HuH-7.5 (cell line): ENCODE measurements around the gene RASL11B.
A peak's percentile ranks its signal among the peaks of the same experiment; 100 is the strongest.
"Not testable (repeated sequence)": the region's sequence is repeated elsewhere in the genome, so short reads cannot be mapped to it uniquely, and the experiment has no call there.

Source experiments
- DNase-seq: peaks from one replicate; pipeline ENCODE4 v3.0.0; 2011; ENCODE audit warnings: low spot score

Gene RASL11B, protein sequence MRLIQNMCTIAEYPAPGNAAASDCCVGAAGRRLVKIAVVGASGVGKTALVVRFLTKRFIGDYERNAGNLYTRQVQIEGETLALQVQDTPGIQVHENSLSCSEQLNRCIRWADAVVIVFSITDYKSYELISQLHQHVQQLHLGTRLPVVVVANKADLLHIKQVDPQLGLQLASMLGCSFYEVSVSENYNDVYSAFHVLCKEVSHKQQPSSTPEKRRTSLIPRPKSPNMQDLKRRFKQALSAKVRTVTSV

DNA sequence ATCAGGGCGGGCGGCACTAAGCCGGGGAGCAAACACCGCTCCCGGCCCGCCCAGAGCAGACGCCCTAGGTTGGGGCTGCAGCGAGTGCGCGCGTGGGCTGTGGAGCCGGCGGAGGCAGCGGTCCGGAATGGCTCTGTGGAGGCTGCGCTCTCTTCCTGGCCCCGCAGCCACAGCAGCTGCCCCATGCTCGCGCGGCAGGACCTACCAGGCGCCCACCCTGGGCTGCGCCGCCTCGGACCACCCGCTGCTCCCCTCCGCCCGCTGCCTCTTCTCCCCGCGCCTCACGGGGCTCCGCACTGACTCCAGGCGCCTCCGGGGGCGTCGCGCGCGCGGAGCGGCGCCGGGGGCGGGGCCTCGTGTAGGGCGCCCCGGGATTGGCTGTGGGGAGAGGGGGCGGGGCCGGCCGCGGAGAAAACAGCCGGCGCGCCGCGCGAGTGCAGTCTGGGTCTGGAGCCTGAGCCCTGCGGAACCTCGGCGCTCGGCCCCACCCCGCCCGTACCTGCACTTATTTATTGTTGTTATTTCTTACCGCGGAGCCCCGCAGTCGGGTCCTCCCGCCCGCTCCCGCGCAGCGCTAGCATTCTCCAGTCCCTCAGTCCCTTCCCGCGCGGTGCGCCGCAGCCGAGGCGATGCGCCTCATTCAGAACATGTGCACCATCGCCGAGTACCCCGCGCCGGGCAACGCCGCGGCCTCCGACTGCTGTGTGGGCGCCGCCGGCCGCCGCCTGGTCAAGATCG lies at the start of gene RASL11B:
Gene RASL11B (plus strand): TSS at position 439 of the 738 bp plus-strand sequence. CDS start 191 bp downstream, at position 630.
- DNase-seq: peak; percentile 68

DNA sequence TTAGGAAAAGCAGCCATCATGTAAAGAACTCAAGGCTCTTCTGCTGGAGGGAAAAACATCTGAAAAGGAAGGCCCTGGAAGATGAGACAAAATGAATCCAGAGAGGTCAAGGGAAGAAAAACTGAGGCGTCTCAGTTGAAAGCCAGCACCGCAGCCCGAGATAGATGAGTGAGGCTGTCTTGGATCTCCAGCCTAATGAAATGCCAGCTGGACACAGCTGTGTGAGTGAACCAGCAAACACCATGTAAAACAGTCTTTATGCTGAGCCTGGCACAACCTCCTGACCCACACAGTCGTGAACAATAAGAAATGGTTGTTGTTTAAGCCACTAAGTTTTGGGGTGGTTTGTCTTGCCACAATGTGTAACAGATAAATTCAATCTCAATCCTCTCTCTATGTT lies 48.6 kb upstream of the RASL11B start:
- DNase-seq: no peak

DNA sequence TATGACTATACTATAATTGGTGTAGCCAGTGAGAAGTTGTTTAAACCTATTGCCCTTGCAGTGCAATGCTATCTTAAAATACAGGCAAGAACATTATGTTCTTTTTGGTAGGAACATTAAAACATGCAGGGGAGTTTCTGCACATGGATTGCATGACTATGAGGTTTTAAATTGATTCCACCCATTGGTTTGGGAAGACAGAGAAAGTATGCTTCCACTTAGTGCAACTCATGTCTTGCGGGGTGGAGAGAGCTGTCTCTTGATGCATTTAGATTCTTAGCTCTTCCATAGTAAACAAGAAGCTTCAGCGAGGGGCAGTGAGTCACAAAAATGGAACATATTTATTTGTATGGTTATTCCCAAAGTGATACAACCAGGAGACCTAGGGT lies 39.5 kb upstream of the RASL11B start:
- no peak for DNase-seq

DNA sequence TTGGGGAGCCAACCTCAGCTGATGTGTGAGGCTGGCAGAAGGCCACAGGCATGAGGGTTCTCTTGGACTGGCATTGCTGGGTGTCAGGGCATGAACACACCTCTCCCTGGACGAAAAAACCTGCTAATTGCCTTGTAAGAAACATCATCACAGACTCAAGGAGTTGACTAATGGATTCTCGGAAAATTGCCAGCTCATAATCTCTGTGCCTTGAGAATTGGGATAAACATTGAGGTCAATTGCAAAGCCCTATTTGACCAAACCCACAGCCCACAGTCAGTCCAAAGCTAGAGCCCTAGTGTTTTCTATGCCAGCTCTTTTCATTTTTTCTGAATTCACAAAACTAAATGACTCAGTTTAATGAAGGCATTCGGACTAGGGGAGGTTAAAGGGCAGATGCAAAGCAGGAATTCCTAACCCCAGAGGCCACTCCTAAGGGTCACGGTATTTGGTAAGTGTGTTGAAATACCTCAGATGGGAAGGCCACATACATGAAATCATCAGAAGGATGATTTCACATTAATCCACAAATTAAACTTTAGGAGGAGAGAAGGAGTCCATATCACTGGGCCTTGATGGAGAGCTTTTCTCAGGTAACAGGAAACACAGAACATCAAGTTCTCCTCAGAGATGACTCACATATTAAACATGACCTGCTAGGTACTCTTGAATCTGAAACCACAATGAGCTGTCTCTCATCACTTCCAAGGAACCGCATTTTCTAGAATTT lies 39.0 kb upstream of the RASL11B start:
- no peak for DNase-seq

DNA sequence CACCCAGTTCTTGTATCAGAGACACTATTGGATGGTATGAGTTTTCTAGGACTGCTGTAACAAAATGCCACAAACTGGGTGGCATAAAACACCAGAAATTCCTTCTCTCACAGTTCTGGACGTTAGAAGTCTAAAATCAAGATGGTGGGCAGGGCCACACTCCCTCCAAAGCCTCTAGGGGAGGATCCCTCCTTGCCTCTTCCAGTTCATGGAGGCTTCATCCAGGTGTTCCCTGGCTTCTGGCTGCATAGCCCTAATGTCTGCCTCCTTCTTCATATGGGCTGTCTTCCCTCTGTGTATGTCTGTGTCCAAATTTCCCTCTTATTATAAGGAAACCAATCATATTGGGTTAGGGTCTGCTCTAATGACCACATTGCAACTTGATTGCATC lies 38.4 kb upstream of the RASL11B start:
- DNase-seq: no peak

DNA sequence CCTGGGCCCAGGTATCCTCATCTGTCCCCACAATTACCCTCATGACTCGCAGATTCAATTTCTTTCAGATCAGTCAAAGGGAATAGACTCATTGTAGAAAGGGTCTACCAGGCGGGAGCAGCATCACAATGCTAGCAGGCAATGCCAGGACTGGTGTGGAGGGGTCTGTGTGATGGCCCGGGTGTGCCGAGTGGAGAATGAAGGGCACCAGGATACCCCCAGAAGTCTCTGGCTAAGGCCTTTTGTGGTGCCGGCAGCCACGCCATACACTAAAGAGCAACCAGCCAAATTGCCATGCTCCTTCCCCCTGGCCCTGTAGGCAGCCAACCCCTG lies 37.9 kb upstream of the RASL11B start:
- DNase-seq: no peak

DNA sequence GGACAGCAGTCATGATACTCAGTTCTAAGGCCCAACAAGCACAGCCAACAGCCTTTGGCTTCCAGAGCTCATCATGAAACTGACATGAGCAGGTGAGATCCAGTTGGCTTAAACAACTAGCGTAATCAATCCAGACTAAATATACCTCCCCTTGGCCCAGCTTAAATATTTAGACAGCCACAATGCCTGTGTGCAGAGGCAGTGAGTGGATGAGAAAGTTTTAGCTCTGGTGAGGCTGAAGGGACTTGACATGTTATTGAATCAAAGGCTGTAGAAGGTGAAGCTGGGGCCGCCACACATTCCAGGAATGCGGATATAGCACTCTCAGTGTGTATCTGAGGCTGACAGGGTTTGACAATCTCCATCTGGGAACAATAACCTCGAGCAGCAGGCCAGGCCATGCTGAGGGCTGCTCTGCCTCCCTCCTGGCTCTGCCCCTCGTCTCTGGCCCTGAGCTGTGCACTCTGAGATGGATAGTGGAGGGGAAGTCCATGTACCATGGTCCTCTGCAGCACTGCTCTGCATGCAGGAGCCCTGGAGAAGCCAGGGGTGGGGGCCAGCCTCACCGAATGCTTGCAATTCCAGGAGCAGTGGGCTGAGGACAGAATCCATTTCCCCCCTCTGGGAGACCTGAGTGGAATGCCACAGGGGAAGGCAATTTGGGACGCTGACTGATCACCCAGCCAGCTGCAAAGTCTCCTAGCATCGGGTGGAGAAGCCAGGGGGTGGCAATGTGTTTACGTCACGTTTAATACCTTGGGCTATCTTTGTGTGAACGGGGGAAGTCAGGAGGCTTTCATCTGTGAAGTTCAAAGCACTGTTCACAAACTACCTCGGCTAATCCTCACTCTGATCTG lies 37.3 kb upstream of the RASL11B start:
- no peak for DNase-seq

DNA sequence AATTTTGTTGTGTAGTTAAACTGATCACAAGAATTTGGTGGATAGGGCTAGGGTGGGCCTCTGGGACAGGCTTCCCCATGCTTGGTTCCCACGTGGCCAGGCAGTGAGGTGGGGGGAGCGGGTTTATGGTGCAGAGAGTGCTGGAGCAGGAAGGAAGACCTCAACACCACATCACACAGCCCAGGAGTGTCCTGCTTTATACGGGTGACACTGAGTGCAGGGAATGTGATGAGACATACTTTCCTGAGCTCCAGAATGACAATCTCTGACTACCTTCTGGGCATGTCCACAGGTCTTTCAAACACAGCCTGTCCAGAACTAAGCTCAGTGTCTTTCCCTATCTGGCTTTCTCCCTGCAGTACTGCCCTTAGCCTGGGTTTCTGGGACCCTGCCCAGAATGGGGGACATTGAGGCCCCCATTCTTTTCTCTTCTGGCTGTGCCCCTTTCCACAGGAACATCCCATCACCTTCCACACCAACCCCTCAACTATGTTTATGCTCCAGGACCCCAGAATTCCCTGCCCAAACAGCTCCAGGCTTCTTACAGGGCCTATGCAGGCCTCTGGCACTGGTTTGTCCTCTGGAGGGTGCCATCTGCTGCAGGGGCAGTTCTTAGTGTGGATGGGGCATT lies 36.5 kb upstream of the RASL11B start:
- no peak for DNase-seq

DNA sequence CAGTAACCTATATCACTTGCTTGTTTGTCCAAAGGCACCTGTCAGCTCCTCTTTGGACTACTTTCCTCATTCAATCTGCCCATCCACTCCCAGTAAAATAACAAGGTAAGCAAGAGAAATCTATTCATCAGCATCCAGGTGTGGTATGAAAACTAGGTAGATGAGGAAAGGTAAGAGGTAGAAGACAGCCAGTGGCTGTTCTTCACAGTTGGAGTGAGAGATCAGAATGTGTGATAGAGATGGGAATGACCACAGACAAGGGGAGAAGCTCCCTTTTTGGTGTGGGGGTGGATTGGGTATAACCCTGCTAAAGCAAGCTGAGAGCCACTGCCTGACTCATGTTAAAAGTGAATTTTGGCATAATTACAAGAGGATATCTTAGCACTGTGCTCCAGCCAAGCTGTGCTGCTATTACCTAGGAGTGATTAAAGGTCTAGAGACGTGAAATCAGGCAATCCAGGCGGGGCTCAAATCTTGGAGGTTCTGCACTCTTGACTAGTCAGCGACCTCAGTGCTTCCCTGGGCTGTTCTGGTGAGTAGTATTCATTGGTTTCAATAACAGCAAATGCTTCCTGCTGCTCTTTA lies 28.1 kb upstream of the RASL11B start:
- DNase-seq: no peak

DNA sequence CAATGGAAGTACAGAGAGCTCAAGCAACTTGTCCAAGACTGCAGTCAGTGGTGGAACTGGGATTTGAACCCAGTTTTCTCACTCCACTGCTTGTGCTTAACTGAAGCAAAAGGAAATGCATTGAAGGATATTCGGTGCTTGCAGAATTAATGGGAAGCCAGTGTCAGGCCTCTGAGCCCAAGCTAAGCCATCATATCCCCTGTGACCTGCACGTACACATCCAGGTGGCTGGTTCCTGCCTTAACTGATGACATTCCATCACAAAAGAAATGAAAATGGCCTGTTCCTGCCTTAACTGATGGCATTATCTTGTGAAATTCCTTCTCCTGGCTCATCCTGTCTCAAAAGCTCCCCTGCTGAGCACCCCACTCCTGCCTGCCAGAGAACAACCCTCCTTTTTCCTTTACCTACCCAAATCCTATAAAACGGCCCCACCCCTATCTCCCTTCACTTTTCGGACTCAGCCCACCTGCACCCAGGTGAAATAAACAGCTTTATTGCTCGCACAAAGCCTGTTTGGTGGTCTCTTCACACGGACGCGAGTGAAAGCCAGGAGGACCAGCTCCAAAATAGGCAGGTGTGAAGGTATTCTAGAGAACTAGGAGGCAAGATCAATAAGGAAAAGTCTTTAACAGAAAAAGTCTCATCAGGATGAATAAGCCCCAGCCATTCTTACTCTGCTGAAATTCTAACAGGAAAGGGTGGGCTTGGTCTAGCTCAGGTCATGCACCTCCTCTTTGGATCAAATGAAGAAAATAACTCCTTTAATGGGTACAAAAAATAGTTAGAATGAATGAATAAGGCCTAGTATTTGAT lies 27.3 kb upstream of the RASL11B start:
- not testable (repeated sequence) for DNase-seq

DNA sequence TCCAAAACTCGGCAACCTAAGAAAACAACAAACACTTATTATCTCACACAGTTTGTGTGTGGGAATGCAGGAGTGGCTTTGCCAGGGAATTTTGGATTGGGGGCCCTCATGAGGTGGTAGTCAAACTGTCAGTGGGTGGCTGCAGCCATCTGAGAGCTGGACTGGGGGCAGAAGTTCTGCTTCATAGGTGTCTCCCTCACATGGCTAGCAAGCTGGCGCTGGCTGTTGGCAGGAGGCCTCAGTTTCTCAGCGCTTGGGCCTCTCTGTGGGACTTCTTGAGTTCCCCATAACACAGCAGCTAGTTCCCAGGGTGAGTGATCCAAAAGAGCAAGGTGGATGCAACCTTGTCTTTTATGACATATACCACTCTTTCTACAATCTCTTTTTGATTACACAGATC lies 26.0 kb upstream of the RASL11B start:
- DNase-seq: no peak

DNA sequence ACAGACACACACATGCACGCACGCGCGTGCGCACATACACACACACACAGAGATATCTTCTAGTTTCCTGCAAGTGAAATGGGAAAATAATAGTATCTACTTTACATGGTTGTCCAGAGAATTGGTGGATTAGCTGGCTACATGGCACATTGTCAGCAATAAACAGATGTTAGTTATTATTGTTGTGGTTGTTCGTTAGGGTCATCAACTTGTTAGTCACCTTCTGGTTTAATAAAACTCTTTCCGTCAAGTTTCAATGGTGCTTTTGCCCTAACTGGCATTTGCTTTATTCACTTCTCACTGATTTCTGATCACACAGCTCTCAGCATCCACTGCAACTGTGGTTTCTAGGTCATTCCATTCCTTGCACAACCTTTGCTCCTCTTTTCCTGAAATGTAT lies 25.4 kb upstream of the RASL11B start:
- DNase-seq: no peak

DNA sequence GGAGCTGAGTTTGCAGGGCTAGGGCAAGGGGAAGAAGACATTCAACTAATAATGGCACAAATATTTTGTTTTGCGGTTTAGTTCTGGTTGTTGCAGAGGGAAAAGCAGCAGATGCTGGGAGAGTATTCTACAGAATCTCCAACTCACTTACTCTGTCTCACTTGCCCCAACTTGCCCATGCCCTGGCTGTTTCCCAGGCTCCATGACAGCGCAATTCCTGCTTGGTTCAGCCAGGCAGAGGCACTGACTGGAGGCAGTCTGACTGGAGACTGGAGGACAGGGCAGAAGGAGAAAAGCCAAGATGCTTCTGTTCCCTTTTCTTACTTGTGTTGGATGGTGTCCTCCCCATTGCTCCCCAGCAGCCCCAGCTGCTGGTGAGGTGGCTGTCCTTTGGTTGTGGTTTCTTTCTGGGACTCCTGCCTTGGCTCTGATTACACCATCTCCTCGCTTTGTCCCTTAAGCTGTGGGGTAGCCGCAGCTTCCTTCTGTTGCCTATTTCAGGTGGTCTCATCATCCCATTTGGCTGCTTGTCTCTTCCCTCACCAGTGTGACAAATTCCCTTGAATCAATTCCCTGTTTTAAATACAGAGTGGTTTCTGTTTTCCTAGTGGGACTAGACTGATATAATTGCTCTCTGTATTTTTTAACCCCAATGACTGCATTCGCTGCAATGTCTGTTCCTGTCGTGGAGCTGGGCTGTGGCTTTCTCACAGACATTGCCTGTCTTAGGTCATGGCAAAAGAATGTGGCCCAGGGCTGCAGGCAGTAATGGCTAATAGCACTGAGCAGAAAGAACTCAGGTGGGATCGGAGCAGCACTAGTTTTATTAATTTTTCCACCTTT lies 24.2 kb upstream of the RASL11B start:
- peak; percentile 83 for DNase-seq

DNA sequence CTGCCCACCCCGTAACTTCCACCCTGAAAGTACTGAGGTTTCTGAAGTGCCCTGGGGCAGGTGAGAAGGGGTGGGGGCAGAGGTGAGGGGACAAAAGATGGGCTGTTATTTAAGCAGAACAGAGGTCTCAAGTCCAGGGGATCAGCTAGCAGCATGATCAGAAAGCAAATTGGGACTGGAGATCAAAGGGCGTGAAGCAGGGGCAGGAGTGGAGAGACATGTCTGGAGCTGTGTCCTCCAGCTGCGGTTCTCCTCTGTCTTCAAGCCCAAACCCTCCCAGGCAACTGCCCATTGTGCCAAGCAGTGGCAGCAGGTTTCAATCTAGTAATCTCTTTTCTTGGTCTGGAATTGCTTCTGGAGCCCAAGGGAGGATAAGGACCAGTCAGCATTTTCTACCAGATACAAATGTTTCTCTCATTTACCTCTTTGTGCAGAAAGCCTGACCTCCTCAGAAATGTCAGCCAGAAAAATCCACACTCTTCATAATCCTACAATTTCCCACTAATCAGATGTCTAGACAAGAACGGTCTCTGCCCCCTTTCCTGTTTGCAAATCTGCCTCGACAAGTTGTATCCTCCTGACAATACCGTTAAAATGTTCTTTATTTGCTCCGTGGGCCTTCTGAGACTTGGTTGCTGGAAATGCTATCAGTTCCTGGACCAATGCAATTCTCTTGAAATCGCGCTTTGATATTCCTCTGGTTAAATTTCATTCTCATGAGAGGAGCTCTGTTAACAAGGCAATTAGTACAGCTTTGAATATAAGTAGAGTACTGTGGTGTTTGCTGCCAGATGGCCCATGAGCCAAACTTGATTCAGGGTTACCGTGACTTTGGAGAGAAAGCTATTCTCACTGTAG lies 23.2 kb upstream of the RASL11B start:
- DNase-seq: no peak

DNA sequence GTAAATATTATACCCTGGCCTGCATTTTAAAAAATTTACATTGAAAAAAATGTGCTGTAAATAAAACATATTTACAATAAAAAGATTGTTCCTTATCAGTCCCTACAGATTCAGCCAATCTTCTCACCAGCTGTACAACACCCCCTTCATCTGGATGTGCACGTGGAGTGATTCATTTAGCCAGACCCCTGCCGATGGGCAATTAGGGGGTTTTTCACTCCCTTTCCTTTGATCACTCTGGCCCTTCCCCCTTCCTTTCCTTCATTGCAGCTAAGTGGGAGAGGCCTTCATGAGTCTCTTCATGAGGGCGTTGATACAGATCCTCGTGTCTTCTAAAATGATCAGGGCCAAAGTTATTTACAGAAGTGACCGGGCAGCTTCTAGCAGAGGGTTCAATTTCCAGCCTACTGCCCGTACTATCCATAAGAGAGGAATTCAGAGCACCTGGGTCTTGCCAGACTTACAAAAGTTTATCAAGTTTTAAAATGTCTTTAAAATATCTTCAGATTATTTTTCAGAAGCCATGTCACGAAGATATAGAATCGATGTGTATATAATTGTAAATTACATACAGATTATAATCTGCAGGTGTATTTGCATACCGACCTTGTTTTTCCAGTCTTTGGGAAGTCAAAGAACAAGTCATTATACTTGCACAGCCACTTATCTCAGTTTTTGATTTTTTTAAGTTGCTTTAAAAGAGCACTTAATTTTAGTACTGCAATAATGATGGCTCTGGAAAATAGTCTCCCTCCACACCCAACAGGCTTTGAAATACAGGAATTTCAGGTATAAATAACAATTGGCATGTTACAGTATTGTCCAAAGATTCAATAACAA lies 21.4 kb upstream of the RASL11B start:
- DNase-seq: no peak

DNA sequence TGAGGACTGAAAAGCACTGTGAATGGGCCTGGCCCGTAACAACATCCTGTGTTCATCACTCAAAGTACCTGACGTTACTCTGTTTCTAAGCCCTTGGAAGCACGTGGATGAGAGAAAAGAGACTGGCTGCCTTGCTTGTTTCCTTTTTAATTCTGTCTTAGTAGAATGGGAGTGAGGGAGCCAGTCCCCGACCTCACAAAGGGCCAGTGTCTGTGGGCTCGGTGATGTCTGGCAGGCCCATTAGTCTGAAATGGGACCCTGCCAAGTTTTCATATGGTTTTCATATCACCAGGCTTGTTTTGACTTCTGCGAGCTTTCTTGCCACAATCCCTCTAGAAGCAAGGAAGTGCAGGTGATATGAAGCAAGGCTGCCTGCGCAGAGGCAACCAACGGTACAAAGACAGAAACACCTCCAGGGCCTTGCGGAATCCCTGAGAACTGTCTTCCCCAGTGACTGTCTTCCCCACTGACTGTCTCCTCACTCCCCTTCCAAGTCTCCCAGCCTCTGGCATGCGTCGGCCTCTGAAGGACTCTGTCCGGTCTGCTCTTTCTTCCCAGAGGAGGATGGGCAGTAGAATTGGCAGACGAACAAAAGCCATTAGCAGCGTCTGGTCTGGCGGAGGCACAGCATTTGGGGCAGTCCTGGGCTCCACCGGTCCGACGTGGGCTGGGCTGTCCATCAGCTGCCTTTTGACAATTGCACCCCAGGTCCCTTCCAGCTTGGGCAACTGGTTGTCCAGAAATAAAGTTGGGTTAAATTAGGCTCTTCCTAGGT lies 20.2 kb upstream of the RASL11B start:
- no peak for DNase-seq

DNA sequence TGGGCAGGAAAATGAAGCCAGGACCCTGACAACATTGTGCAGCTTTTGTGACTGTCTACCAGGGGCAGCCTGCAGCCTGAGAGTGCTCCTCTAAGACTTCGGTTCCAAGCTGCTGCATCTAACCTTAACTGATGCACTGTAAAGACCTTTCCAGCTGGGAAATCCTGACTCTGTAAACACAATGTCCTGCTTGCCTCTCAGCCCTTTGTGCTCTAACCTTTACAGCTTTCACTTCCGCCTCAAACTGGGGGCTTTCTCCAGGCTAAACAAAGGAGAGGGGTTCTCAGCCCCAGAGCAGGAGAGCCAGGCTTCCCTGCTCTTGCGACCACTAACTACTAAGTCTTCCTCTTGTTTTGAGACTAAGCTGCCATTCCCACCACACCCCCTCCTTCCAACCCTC lies 19.3 kb upstream of the RASL11B start:
- DNase-seq: no peak
